KG1 (cell line): ENCODE measurements around the gene COL19A1.
"Not testable (repeated sequence)": the region's sequence is repeated elsewhere in the genome, so short reads cannot be mapped to it uniquely, and the experiment has no call there.

ENCODE experiments used
- DNase-seq: peaks from one replicate; lab custom pipeline; 2025; lab: John Stamatoyannopoulos, UW

The COL19A1 gene

GRCh38 chr6:69866351-69866769 lies at the start of gene COL19A1:
Gene COL19A1, plus strand, starts transcription at chr6:69866556. Its CDS starts 13,012 bp downstream, at chr6:69879568.
- DNase-seq: peak; percentile 17

GRCh38 chr6:69816569-69816968 lies 49.8 kb upstream of the COL19A1 start:
- DNase-seq: no peak

GRCh38 chr6:69817358-69817757 lies 49.0 kb upstream of the COL19A1 start:
- DNase-seq: no peak

GRCh38 chr6:69818223-69818930 lies 48.0 kb upstream of the COL19A1 start:
- no peak for DNase-seq

- DNase-seq: no peak
Measured at GRCh38 chr6:69819138-69819537, 47.2 kb upstream of the COL19A1 start.

- DNase-seq: no peak
Measured at GRCh38 chr6:69820018-69820417, 46.3 kb upstream of the COL19A1 start.

GRCh38 chr6:69820438-69820837 lies 45.9 kb upstream of the COL19A1 start:
- DNase-seq: no peak

- DNase-seq: not testable (repeated sequence)
Measured at GRCh38 chr6:69824355-69824754, 42.0 kb upstream of the COL19A1 start.

- DNase-seq: no peak
Measured at GRCh38 chr6:69825904-69826303, 40.5 kb upstream of the COL19A1 start.

GRCh38 chr6:69827276-69827893 lies 39.0 kb upstream of the COL19A1 start:
- no peak for DNase-seq

GRCh38 chr6:69832558-69832957 lies 33.8 kb upstream of the COL19A1 start:
- no peak for DNase-seq

GRCh38 chr6:69835414-69836179 lies 30.8 kb upstream of the COL19A1 start:
- no peak for DNase-seq

GRCh38 chr6:69841862-69842261 lies 24.5 kb upstream of the COL19A1 start:
- DNase-seq: no peak

- no peak for DNase-seq
Measured at GRCh38 chr6:69843189-69843588, 23.2 kb upstream of the COL19A1 start.

GRCh38 chr6:69846312-69846711 lies 20.0 kb upstream of the COL19A1 start:
- no peak for DNase-seq

- no peak for DNase-seq
Measured at GRCh38 chr6:69846770-69847491, 19.4 kb upstream of the COL19A1 start.

GRCh38 chr6:69847492-69847788 lies 18.9 kb upstream of the COL19A1 start:
- no peak for DNase-seq

GRCh38 chr6:69848552-69848951 lies 17.8 kb upstream of the COL19A1 start:
- no peak for DNase-seq

GRCh38 chr6:69852706-69853105 lies 13.7 kb upstream of the COL19A1 start:
- no peak for DNase-seq

GRCh38 chr6:69861986-69862385 lies 4.4 kb upstream of the COL19A1 start:
- DNase-seq: no peak

GRCh38 chr6:69863766-69864165 lies 2.6 kb upstream of the COL19A1 start:
- no peak for DNase-seq

GRCh38 chr6:69865126-69865525 lies 1.2 kb upstream of the COL19A1 start:
- no peak for DNase-seq
